Measurements from ENCODE around the gene ERVV-1.
"Not testable (repeated sequence)": the region's sequence is repeated elsewhere in the genome, so short reads cannot be mapped to it uniquely, and the experiment has no call there.

ERVV-1 gene

DNA sequence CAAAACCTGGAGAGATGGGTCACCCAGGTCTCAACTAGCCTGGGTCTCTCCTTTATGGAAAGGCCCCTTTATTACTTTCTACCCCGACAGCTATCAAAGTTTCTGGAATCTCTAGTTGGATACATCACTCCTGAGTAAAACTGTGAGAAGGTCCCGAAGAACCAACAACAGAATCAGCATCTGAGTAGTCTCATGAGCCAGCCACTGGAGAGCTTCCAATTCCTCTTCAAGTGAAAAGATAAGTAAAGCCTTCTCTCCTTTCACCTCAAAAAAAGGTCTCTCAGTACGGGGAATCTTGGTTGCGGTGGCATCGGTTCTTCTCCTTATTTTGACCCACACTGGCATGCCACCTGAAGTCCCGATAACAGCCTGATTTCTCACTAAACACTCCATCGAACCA, at the start of gene ERVV-1:
Gene ERVV-1 (plus strand): TSS at position 301 of the 400 bp plus-strand sequence. CDS start 170 bp downstream, outside the sequence.
- DNase-seq: no peak

DNA sequence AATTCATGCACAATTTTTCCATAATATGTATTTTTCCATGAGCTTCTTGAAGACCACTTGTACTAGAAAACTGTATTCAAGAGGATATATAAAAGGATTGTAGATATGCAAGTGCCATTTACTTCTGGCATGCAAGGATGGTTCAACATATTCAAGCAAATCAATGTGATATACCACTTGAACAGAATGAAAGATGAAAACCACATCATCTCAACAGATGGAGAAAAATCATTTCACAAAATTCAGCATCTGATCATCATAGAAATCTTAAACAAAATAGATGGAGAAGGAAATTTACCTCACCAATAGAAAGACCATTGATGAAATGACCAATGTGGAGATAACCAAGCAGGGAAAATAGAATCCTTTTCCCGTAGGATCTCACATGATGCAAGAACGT, 45.9 kb upstream of the ERVV-1 start:
- DNase-seq: no peak

GRCh38 chr19:52981329-52981728, 32.4 kb upstream of the ERVV-1 start:
- DNase-seq: no peak

DNA sequence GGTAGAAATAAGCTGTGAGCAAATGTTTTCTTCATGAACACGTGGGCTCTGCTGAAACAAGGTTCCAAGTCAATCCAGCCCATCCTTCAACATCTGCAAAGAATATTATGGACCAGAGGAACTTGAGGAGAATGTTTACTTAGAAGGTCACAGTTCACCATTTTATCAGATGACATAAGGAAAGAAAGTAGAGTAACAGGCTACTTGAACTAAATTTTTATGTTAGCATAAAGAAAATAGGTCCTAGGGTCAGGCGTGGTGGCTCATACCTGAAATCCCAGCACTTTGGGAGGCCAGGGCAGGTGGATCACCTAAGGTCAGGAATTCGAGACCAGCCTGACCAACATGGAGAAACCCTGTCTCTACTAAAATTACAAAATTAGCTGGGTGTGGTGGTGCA, 30.6 kb upstream of the ERVV-1 start:
- DNase-seq: not testable (repeated sequence)

DNA sequence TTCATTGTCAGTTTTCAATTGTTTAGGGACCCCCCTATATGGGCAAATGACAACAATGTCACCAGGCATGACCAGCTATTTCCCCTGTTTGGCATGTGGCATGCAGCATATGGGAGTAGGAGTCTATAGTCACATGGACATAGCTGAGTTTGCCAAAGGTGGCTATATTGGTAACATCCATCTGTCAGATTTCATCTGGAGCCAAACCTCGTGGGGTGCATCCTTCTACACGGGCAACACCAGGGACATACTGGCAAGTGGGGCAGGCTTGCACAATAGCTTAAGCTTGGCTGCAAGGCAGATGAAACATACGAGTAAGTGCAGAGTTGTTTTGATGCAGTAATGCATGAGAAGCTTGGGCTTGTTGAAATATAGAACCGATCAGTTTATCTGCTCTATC, 26.5 kb upstream of the ERVV-1 start:
- DNase-seq: no peak

DNA sequence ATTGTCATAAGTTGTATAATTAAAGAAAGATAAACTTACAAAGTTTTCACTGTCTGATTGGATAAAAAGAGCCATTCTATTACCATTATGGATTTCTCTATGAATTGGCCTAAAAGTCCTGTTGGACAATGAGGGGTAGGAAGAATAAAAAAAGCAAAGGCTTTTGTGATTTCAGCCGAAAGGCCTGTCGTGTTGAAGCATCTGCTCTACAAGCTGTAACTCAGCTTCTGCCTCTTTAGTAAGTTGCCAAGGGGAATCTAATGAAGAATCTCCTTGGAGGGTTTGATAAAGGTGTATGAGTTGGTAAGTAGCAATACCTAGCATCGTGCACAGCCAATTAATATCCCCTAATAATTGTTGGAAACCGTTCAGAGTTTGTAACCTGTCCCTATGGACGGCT, 25.2 kb upstream of the ERVV-1 start:
- DNase-seq: no peak

DNA sequence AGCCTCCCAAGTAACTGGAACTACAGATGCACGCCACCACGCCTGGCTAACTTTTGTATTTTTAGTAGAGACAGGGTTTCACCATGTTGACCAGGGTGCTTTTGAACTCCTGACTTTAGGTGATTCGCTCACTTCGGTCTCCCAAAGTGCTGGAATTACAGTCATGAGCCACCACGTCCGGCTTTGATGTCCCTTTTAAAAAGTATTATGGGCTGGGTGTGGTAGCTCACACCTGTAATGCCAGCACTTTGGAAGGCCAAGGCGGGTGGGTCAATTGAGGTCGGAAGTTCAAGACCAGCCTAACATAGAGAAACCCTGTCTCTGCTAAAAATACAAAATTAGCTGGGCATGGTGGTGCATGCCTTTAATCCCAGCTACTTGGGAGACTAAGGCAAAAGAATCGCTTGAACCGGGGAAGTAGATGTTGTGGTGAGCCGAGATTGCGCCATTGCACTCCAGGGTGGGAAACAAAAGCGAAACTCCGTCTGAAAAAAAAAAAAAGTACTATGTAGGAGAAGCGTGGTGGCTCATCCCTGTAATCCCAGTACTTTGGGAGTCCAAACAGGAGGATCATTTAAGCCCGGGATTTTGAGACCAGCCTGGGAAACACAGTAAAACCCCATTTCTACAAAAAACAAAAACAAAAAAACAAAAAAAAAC, 22.8 kb upstream of the ERVV-1 start:
- DNase-seq: peak; percentile 16

DNA sequence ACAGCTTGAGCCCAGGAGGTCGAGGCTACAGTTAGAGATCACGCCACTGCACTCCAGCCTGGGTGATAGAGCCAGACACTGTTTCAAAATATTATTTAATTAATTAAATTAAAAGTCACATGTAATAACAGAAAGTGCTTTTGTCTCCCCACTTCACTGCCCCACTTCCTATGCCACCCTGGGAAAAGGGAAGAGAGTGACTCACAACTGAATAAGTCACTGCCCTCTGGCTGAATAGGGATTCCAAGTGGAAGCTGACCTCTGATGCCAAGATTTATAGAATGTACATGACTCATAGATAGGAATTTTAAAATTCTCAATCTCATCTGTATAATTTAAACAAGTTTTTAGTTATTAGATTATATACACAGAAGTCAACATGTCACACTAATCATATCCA, 22.2 kb upstream of the ERVV-1 start:
- peak; percentile 68 for DNase-seq

DNA sequence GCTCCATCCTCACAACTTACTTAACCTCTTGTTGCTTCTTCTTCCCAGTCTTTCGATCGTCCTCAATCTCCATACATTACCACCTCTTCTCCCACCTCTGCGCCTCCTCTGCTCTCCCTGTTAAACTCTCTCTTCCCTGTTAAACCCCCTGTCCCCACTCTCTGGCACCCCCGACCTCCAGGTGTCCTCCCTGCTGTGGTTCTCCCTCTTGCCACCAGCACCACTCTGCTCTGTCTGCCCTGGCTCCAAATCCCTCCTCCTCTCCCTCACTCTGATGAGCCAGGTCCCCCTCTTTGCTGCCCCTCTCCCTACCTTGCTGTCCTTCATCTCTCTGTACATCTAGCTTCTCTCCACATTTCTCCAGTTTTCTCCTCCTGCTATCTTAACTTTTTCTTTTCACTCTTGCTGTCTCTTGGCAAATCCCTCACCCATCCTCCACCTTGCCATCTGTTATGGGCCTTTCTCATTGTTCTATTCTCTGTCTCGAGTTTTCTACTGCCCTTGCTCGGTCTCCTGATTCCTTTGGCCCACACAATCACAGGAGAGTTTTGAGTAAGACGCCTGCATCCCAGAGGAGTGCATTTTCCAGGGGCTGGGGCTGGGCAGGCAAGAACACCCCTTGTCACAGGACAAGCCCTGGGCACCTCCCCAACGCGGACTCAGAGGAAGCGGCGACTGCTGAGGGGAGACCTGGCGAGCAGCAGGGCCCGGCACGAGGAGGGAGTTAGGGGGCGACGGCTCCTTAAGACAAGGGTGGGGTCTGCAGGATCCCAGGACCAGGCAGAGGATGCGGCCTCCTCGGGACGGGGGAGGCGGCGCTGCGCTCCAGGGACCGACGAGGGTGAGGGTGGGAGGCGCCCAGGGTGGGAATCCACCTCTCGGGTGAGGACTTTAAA, 21.4 kb upstream of the ERVV-1 start:
- DNase-seq: no peak

GRCh38 chr19:52993342-52994178, 20.2 kb upstream of the ERVV-1 start:
- DNase-seq: peak; percentile 79

- no peak for DNase-seq
Observed at GRCh38 chr19:52995711-52996110, 18.0 kb upstream of the ERVV-1 start.

DNA sequence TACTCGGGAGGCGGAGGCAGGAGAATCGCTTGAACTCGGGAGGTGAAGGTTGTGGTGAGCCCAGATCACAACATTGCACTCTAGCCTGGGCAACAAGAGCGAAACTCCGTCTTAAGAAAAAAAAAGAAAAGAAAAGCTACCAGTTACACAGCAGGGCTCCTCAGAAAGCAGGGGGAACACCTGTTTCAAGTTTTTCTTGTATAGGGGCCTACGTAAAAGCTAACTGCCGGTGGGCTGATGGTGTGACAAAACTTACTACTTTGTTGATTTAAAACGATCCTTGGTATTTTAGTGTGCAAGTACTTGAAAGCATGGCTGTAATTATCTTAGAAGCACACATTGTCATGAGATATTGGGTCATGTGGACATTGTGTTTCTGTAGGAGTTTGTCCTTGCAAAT, 15.7 kb upstream of the ERVV-1 start:
- DNase-seq: no peak

DNA sequence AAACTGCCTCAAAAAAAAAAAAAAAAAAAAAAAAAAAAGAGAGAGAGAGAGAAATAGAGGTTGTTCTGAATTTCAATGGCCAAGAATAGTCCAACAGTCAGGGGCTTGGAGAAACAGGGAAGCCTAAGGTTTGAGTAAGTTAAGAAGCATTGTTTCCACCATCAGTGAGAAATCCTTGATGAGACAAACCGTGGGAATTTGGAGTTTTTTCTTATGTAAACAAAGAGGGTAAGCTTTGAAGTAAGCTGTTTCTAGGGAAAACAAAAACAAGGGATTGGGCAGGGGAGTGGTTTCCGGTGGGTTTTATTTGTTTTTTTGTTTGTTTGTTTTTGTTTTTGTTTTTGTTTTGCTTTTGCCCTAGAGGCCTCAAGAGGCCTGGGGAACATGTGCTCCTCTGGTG, 11.2 kb upstream of the ERVV-1 start:
- DNase-seq: no peak

DNA sequence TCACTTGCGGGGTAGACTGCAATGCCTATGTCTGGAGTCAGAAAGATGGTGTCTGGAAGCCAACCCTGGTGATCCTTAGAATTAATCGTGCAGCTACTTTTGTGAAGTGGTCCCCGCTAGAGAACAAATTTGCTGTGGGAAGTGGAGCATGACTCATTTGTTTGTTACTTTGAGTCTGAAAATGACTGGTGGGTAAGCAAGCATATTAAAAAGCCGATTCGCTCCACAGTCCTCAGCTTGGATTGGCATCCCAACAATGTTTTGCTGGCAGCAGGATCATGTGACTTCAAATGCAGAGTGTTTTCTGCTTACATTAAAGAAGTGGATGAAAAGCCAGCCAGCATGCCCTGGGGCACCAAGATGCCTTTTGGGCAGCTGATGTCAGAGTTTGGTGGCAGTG, 9.5 kb upstream of the ERVV-1 start:
- peak; percentile 12 for DNase-seq

- no peak for DNase-seq
Observed at GRCh38 chr19:53007200-53007599, 6.5 kb upstream of the ERVV-1 start.

DNA sequence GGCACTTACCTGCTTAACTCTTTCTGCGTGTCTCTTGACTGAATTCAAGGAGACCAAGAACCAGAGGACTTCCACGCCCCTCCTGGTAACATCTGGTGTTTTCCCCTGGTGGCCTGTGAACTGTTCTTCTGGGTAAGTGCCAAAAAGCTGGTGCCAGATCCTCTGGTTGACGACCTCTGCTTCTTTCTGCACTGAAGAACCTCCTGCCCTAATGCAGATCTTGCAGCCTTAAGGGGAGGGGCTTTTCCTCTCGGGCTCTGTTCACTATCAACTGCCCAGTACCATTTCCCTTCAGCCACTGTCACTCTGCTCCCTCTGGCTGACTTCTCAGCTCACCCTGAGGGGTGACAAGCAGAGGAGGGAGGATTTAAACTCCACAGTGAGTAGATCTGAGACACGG, 6.1 kb upstream of the ERVV-1 start:
- no peak for DNase-seq

GRCh38 chr19:53008061-53008778, 5.5 kb upstream of the ERVV-1 start:
- DNase-seq: no peak

- no peak for DNase-seq
Observed at GRCh38 chr19:53010494-53010893, 3.2 kb upstream of the ERVV-1 start.

- no peak for DNase-seq
Observed at GRCh38 chr19:53012006-53012405, 1.7 kb upstream of the ERVV-1 start.

- no peak for DNase-seq
Observed at GRCh38 chr19:53015159-53015558, 1.4 kb downstream of the ERVV-1 start.

GRCh38 chr19:53015730-53016129, 2.0 kb downstream of the ERVV-1 start:
- no peak for DNase-seq

DNA sequence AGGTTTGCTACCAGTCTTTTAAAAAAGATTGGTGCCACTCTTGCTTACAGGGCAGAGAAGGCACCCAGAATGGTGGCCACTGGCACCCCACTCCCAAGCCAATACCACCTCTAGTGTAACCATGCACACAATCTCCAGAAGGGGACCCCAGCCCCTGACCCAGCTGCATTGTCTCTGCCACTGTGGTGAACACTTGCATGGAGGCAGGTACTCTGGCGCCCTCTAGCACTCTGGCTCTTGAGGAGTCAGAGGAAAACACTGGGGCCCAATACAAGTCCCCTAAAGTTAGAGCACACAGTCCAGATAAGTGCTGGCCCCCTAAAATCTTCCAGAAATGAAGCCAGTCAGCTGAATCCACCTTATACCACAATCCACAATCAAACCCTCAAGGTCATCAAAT, 6.0 kb downstream of the ERVV-1 start:
- no peak for DNase-seq

DNA sequence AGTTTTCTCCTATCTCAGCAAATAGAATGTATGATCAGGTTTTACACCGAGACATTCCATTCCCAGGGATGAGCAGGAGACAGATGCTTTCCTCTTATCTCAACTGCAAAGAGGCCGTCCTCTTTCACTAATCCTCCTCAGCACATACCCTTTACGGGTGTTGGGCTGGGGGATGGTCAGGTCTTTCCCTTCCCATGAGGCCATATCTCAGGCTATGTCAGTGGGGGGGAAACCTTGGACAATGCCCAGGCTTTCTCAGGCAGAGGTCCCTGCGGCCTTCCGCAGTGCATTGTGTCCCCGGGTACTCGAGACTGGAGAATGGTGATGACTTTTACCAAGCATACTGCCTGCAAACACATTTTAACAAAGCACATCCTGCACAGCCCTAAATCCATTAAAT, 14.6 kb downstream of the ERVV-1 start:
- DNase-seq: not testable (repeated sequence)

Data from T1000 (cell line).